Measurements from ENCODE around the gene C11orf52. TPM values are rescaled to one million over a fixed set of nuclear protein-coding genes. Genes with fewer than 3 reads are reported as not detected.

Gene C11orf52
- total and polyA plus RNA-seq, 4 donors: 4.2 to 10.9 (median 7.4) TPM

DNA sequence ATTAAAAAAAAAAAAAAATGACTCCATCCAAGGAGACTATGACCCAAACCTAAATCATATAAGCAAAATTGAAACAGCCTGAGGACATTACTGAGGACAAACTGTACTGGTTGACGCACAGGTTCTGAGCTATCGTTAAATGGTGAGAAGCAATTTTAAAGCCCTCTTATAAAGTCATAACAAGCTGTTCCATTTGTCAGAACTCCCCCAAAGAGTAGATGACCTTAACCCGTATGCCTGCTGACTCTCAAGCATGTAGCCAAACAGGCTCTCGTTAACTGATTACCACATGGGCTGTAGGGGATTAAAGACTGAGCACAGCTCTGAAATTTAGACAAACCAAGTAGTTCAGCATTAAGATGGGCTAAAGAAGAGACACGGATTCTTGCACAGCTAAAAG, 9.3 kb upstream of the C11orf52 start:
- no peak for DNase-seq (ENCODE audit: low spot score)
- H3K9ac ChIP-seq (ENCODE audit: low read depth in 1 of 2, low read length in 2 of 2): no peak overlapping the region
- H3K36me3 ChIP-seq (ENCODE audit: control insufficient read depth in 4 of 4, insufficient read depth in 3 of 4, low read depth in 1 of 4, low read length in 3 of 4): no peaks in the 10 kb centered on the region
- 88% methylated on average over 5 of the region's 5 CpGs for WGBS
- H3K4me3 ChIP-seq (ENCODE audit: low read depth in 1 of 3, low read length in 3 of 3): no peak overlapping the region
- no peaks in the 10 kb centered on the region for H3K4me1 ChIP-seq (ENCODE audit: control insufficient read depth in 4 of 4, insufficient read depth in 4 of 4, low read length in 3 of 4)
- TF ChIP-seq SP1 (IDR thresholded peaks at IDR 0.05): no peak
- TF ChIP-seq HNF4A (conservative IDR thresholded peaks at IDR 0.05): no peak
- no peak for TF ChIP-seq TAF1 (conservative IDR thresholded peaks at IDR 0.05)
- no peak for TF ChIP-seq RXRA (IDR thresholded peaks at IDR 0.05)
- TF ChIP-seq YY1 (IDR thresholded peaks at IDR 0.05): no peak
- TF ChIP-seq JUND (IDR thresholded peaks at IDR 0.05): no peak
- TF ChIP-seq RAD21 (IDR thresholded peaks at IDR 0.05): no peak
- no peak overlapping the region for H3K27ac ChIP-seq (ENCODE audit: low read depth in 1 of 2, low read length in 2 of 2)
- H3K27me3 ChIP-seq (ENCODE audit: control insufficient read depth in 4 of 4, insufficient read depth in 4 of 4, low read length in 3 of 4): no peaks in the 10 kb centered on the region
- H3K9me3 ChIP-seq (ENCODE audit: control insufficient read depth in 4 of 4, low read length in 3 of 4): no peaks in the 10 kb centered on the region

DNA sequence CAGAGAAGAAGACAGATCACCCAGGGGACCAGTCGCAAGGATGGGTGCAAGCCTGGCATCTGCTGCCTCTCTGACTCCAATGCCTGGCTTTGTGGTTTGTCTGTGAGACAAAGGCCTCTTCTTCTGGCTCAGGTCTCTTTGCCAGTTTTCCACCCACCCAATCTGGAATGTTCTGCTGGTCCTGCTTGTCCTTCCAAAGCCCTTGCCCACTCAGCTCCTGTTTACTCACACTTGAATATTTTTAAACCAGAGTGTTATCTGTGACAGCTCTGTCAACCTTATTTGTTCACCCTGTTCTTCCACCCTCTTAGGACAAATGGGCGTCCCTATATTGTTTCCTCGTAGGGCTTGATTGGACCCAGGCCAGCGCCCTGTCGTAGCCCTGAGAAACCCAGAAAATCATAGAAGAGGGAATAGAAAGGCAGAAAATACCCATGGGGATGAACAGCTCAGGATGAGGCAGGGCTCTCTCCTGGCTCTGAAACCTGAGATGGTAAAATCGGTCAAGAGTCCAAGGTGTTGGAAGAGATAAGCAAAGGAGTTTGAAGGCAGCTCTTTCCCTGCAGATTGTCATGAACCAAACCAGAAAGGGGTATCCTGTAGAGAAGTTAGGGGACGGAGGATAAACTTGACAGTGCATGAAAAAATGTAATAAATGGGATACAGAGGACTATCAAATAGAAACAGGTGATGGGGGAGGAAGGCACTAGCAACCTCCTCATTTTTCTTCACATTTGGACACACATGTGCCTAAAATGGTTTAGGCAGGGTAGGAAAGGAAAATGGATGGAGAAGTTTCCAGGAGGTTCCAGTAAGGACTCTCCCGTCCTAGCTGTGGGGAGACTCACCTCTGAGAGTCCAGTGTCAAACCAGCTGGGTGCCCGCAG, 7.8 kb upstream of the C11orf52 start:
- Histone ChIP-seq H3K4me3 (ENCODE audit: low read depth in 1 of 3, low read length in 3 of 3) (no peak overlapping the region), H3K9ac (ENCODE audit: low read depth in 1 of 2, low read length in 2 of 2) (no peak overlapping the region), H3K27ac (ENCODE audit: low read depth in 1 of 2, low read length in 2 of 2) (peak overlapping the region in 1 of 2 donors; percentile 62), H3K4me1 (ENCODE audit: control insufficient read depth in 4 of 4, insufficient read depth in 4 of 4, low read length in 3 of 4) (no peaks in the 10 kb centered on the region), H3K9me3 (ENCODE audit: control insufficient read depth in 4 of 4, low read length in 3 of 4) (no peaks in the 10 kb centered on the region), H3K36me3 (ENCODE audit: control insufficient read depth in 4 of 4, insufficient read depth in 3 of 4, low read depth in 1 of 4, low read length in 3 of 4) (no peaks in the 10 kb centered on the region), H3K27me3 (ENCODE audit: control insufficient read depth in 4 of 4, insufficient read depth in 4 of 4, low read length in 3 of 4) (no peaks in the 10 kb centered on the region)
- TF ChIP-seq RAD21 (IDR thresholded peaks at IDR 0.05) (no peak), NR2F2 (IDR thresholded peaks at IDR 0.05) (no peak), HNF4G (IDR thresholded peaks at IDR 0.05) (no peak), TAF1 (conservative IDR thresholded peaks at IDR 0.05) (no peak), RXRA (IDR thresholded peaks at IDR 0.05) (no peak), JUND (IDR thresholded peaks at IDR 0.05) (no peak), GABPA (IDR thresholded peaks at IDR 0.05 in 1 of 2, conservative IDR thresholded peaks at IDR 0.05 in 1 of 2) (no peak)
- TF ChIP-seq, protein P1, sequence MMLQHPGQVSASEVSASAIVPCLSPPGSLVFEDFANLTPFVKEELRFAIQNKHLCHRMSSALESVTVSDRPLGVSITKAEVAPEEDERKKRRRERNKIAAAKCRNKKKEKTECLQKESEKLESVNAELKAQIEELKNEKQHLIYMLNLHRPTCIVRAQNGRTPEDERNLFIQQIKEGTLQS (IDR thresholded peaks at IDR 0.05): no peak
- TF ChIP-seq, protein P2, sequence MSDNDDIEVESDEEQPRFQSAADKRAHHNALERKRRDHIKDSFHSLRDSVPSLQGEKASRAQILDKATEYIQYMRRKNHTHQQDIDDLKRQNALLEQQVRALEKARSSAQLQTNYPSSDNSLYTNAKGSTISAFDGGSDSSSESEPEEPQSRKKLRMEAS (IDR thresholded peaks at IDR 0.05): no peak
- TF ChIP-seq, protein P3, sequence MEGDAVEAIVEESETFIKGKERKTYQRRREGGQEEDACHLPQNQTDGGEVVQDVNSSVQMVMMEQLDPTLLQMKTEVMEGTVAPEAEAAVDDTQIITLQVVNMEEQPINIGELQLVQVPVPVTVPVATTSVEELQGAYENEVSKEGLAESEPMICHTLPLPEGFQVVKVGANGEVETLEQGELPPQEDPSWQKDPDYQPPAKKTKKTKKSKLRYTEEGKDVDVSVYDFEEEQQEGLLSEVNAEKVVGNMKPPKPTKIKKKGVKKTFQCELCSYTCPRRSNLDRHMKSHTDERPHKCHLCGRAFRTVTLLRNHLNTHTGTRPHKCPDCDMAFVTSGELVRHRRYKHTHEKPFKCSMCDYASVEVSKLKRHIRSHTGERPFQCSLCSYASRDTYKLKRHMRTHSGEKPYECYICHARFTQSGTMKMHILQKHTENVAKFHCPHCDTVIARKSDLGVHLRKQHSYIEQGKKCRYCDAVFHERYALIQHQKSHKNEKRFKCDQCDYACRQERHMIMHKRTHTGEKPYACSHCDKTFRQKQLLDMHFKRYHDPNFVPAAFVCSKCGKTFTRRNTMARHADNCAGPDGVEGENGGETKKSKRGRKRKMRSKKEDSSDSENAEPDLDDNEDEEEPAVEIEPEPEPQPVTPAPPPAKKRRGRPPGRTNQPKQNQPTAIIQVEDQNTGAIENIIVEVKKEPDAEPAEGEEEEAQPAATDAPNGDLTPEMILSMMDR (IDR thresholded peaks at IDR 0.05; ENCODE audit: low read depth, low read length, missing input control): no peak
- 75% methylated on average over 9 of the region's 9 CpGs for WGBS
- no peak for DNase-seq (ENCODE audit: low spot score)

DNA sequence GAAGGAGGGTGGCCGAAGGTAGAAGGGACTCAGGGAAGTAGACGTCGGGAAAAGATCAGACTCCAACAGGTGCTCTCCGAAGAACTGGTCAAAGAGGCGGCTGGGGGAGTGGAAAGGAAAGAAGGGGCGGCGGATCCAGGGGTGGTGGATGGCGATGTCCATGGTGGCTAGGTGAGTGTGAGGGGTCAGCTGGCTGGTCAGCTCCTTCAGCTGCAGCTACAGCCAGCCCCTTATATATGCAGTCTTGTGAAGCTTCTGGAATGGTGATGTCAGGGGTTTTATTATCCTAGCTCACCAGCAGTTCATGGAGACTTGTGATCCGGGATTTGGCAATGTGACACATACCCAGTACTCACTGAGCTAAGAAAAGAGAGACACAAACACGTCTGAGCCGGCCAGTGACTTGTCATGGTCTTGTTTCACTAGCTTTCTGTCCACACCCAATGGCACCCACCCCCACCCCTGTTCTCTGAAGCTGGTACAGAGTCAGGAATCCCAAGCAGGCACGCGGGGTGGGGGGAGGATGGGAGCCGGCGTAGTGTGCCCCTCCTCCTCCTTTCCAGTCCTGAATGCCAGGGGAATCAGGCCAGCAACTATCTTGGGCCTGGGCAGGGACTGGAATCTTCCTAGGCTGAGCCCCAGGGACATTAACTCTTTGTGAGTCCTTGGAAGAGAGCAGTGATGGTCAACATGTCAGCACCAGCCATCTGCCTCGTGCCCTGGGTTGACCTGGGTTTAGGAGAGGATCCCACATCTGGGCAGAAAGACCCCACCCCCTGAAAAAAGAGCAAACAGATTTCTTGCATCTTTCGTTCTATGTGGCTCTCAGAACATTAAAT, 6.9 kb upstream of the C11orf52 start, which contains the start of gene CRYAB:
Gene CRYAB, minus strand, starts transcription at position 208 of the 839 bp plus-strand sequence. Its CDS starts 46 bp downstream, at position 162.
- Histone ChIP-seq H3K27me3 (ENCODE audit: control insufficient read depth in 4 of 4, insufficient read depth in 4 of 4, low read length in 3 of 4) (no peaks in the 10 kb centered on the region), H3K27ac (ENCODE audit: low read depth in 1 of 2, low read length in 2 of 2) (peak within 1 kb of the TSS; percentile 50 to 62), H3K9me3 (ENCODE audit: control insufficient read depth in 4 of 4, low read length in 3 of 4) (no peaks in the 10 kb centered on the region), H3K36me3 (ENCODE audit: control insufficient read depth in 4 of 4, insufficient read depth in 3 of 4, low read depth in 1 of 4, low read length in 3 of 4) (no peaks in the 10 kb centered on the region), H3K4me1 (ENCODE audit: control insufficient read depth in 4 of 4, insufficient read depth in 4 of 4, low read length in 3 of 4) (no peaks in the 10 kb centered on the region), H3K4me3 (ENCODE audit: low read depth in 1 of 3, low read length in 3 of 3) (peak within 1 kb of the TSS in 1 of 3 donors; percentile 11), H3K9ac (ENCODE audit: low read depth in 1 of 2, low read length in 2 of 2) (no peak within 1 kb of the TSS)
- DNase-seq (ENCODE audit: low spot score): no peak
- 54% methylated on average over 17 of the region's 17 CpGs for WGBS
- peak; percentile 34 for TF ChIP-seq SP1 (IDR thresholded peaks at IDR 0.05)
- no peak for TF ChIP-seq FOXA1 (IDR thresholded peaks at IDR 0.05)
- TF ChIP-seq RAD21 (IDR thresholded peaks at IDR 0.05): no peak
- TF ChIP-seq GABPA (IDR thresholded peaks at IDR 0.05 in 1 of 2, conservative IDR thresholded peaks at IDR 0.05 in 1 of 2): no peak
- no peak for TF ChIP-seq HNF4A (conservative IDR thresholded peaks at IDR 0.05)
- TF ChIP-seq, protein P3 (IDR thresholded peaks at IDR 0.05; ENCODE audit: low read depth, low read length, missing input control): no peak
- TF ChIP-seq TAF1 (conservative IDR thresholded peaks at IDR 0.05): no peak
